T-cell (primary cell): ENCODE data around the gene CCDC33. TPM values are rescaled to one million over a fixed set of nuclear protein-coding genes. Genes with fewer than 3 reads are reported as not detected.
A peak's percentile ranks its signal among the peaks of the same experiment; 100 is the strongest.

Source experiments
- ATAC-seq, 4 experiments: fragments of 200-7000 bp in 3 of 4; fragments of 150-1000 bp in 1 of 4; cut with Tn5 transposase; replicated peaks in 1 of 4; 1 replicate in 3 of 4; 2 replicates in 1 of 4; pipeline ENCODE4 v1.10.0; 2021; ENCODE audit warnings: moderate library complexity in 3 of 4, mild to moderate bottlenecking in 2 of 4, moderate number of reproducible peaks in 1 of 4
- CTCF ChIA-PET, 2 donors: fragments of 300-600 bp; sonication (Branson Sonifier 250); formaldehyde crosslinking; loops; one replicate each; lab custom pipeline; 2022; ENCODE audit warnings: antibody characterized with exemption in 2 of 2; lab: Charles Lee
- POLR2A ChIA-PET, 2 donors: fragments of 300-600 bp; sonication (Branson Sonifier 250); formaldehyde crosslinking; loops; one replicate each; lab custom pipeline; 2022; ENCODE audit warnings: antibody characterized with exemption in 2 of 2; lab: Charles Lee
- DNase-seq, 35 experiments: peaks; one replicate each; pipeline versions ENCODE4 v3.0.0 to v3.0.0-alpha.2; 2013 to 2023
- H3K27ac ChIP-seq: one replicate; pipeline ENCODE4 v1.5.1; 2013; ENCODE audit warnings: low read length
- H3K27me3 ChIP-seq, 2 experiments: replicated peaks in 1 of 2; 1 replicate in 1 of 2; 2 replicates in 1 of 2; pipeline versions ENCODE4 v1.6.1 to v1.7.0; 2013; ENCODE audit warnings: low read length in 1 of 2, mixed read lengths in 1 of 2; ENCODE audit not compliant: control insufficient read depth in 2 of 2, insufficient read depth in 2 of 2; ENCODE audit errors: extremely low read depth in 1 of 2
- H3K36me3 ChIP-seq, 2 donors: 1 replicate in 1 of 2; 2 replicates in 1 of 2; pipeline versions ENCODE4 v1.6.1 to v1.7.0; 2013; ENCODE audit warnings: low read length in 1 of 2; ENCODE audit not compliant: control insufficient read depth in 2 of 2, insufficient read depth in 1 of 2; ENCODE audit errors: extremely low read depth in 1 of 2
- H3K4me1 ChIP-seq, 2 experiments: 1 replicate in 1 of 2; 2 replicates in 1 of 2; pipeline versions ENCODE4 v1.6.1 to v1.7.0; 2013; ENCODE audit warnings: low read length in 2 of 2, mixed read lengths in 1 of 2; ENCODE audit not compliant: insufficient read depth in 2 of 2, control insufficient read depth in 1 of 2; ENCODE audit errors: extremely low read depth in 1 of 2
- H3K4me3 ChIP-seq, 2 donors: 1 replicate in 1 of 2; 2 replicates in 1 of 2; pipeline versions ENCODE4 v1.5.1 to v1.7.0; 2013; ENCODE audit warnings: mild to moderate bottlenecking in 2 of 2, low read length in 1 of 2, moderate library complexity in 1 of 2; ENCODE audit not compliant: control insufficient read depth in 1 of 2; ENCODE audit errors: extremely low read depth in 1 of 2
- H3K9me3 ChIP-seq: 2 replicates; pipeline ENCODE4 v1.7.0; 2013
- H3K27ac Mint-ChIP-seq, 2 donors: one replicate each; pipeline ENCODE4 v1.8.0; 2020 to 2021; ENCODE audit warnings: mild to moderate bottlenecking in 2 of 2, mixed read lengths in 2 of 2
- H3K27me3 Mint-ChIP-seq, 2 donors: one replicate each; pipeline ENCODE4 v1.8.0; 2021 to 2022; ENCODE audit warnings: mixed read lengths in 2 of 2
- H3K36me3 Mint-ChIP-seq: one replicate; pipeline ENCODE4 v1.8.0; 2021; ENCODE audit warnings: mixed read lengths
- H3K4me1 Mint-ChIP-seq, 3 donors: one replicate each; pipeline ENCODE4 v1.8.0; 2020 to 2022; ENCODE audit warnings: mixed read lengths in 3 of 3, mild to moderate bottlenecking in 1 of 3
- H3K4me3 Mint-ChIP-seq, 3 donors: one replicate each; pipeline ENCODE4 v1.8.0; 2020 to 2022; ENCODE audit warnings: mild to moderate bottlenecking in 3 of 3, mixed read lengths in 3 of 3, moderate library complexity in 3 of 3
- H3K9me3 Mint-ChIP-seq, 3 donors: one replicate each; pipeline ENCODE4 v1.8.0; 2020 to 2022; ENCODE audit warnings: mixed read lengths in 3 of 3
- WGBS: methylation state at CpG from one replicate; pipeline ENCODE4 v1.1.5; 2013; ENCODE audit warnings: missing lambda C conversion rate; ENCODE audit not compliant: insufficient coverage; 5-methylcytosine and 5-hydroxymethylcytosine counted together
- total RNA-seq, 35 experiments: library from RNA in 6 of 35; stranded (reverse) in 6 of 35; fragments of 120-200 nt in 1 of 35; gene quantifications; one replicate each; pipeline versions ENCODE4 v1.2.1 to v1.2.4 and lab custom pipeline; 2013 to 2026

Gene CCDC33
- total RNA-seq, 5 donors from 2014 or later (not counting 1 experiment from before 2014, with no cell fraction given), result not detected

DNA sequence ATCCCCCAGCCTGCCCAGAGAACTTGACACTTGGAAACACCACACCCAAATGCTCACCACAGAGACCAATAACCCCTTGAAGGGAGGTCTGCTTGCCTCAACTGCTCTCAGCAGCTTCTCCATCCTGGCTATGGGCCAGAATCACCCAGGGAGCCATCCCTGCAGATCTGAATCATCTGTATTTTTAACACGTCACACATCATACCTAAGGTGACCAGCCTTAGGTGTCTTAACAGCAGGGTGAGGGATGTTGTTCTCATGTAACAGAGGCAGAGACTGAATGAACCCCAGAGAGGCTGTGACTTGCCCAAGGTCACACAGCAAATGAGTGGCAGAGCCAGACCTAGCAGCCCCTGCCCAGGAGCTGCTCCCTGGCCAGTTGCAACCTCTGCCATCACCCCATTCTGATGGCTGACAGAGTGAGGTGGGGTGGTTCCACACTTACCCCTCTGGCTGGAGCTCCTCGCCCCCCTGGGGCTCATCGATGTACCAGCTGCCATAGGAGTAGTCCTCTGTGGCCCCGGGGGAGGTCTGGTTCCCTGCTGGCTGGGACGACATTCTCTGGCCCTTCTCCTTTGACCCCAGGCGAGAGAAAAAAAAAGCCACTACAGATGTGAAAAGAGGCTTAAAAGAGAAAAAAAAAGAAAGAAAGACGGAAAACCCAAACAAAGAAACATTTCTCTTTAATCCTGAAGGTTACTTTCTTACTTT is 34.3 kb upstream of the CCDC33 start:
- POLR2A ChIA-PET, result no interaction called here
- no peak overlapping the region for H3K27ac ChIP-seq
- H3K4me1 ChIP-seq, result peaks cover 0 to 12% of the 10 kb centered on the region in 2 experiments
- H3K4me1 Mint-ChIP-seq, result peaks cover 0 to 2% (median 0%) of the 10 kb centered on the region in 3 donors
- no peak for ATAC-seq
- no peaks in the 10 kb centered on the region for H3K36me3 Mint-ChIP-seq
- CTCF ChIA-PET, result no interaction called here
- peaks cover 0 to 46% of the 10 kb centered on the region in 2 experiments for H3K27me3 ChIP-seq
- no peak for DNase-seq
- H3K36me3 ChIP-seq, result no peaks in the 10 kb centered on the region
- no peaks in the 10 kb centered on the region for H3K9me3 Mint-ChIP-seq
- no peaks in the 10 kb centered on the region for H3K9me3 ChIP-seq
- peaks cover 9 to 13% of the 10 kb centered on the region in 2 donors for H3K27me3 Mint-ChIP-seq
- H3K4me3 Mint-ChIP-seq, result no peak overlapping the region
- 90% methylated on average over 2 of the region's 7 CpGs for WGBS
- H3K27ac Mint-ChIP-seq, result no peak overlapping the region
- H3K4me3 ChIP-seq, result no peak overlapping the region

DNA sequence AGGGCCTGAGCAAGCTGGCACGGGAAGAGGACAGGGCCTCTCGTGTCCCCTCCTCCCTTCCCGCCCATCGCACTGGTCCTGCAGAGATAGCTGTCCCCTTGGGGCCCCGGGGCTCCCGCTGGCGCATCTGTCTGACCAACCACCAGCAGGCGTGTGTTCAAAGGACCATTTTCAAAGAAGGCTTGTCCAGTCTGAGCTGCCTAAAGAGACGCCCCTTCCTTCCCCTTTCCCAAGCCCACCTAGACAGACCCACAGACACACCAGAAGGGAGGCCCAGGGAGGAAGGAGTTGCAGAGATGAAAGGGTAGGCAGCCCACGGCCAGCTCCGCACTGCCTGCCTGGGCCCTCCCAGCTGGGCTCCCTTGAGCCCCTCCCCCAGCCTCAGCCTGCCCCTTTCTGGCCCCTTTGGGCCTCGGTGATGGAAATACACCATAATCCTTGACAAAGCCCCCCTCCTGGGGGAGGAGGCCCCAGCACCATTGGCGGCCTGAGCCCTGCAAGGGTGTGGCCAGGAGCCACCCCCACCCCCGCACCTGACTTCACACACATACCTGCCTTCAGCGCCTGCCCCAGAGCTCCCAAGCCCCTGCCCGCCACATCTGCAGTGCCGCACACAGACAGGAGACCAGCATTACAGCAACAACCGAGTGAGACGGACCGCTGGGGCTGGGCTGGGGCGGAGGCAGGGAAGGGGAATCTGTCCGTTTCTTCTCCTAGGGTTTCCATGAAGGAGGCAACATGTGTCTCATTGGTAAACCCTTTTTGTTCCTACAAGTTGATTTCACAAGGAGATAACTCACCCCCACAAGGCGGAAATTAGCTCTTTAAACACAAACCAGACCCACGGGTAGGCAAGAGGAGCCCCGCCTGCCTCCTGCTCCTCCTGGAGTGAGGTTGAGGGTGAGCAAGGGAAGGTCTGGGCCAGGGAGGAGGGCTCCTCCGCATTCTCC is 33.4 kb upstream of the CCDC33 start, which contains the start of gene STRA6:
Gene STRA6, minus strand, starts transcription at position 336 of the 950 bp plus-strand sequence. CDS start 520 bp downstream, outside the sequence.
- DNase-seq, result no peak
- ChIA-PET POLR2A (interaction anchor here in 1 of 2 donors (0.5 kb wide), 1 partner anchor 1921 kb away, joined by 3 read pairs; no protein-coding TSS in a partner anchor), CTCF (interaction anchor here in 1 of 2 donors (0.5 kb wide), 1 partner anchor 220 kb away, joined by 3 read pairs; no protein-coding TSS in a partner anchor)
- Histone ChIP-seq H3K4me3 (no peak within 1 kb of the TSS), H3K9me3 (no peaks in the 10 kb centered on the region), H3K27ac (no peak within 1 kb of the TSS), H3K27me3 (peaks cover 0 to 50% of the 10 kb centered on the region in 2 experiments), H3K4me1 (peaks cover 0 to 12% of the 10 kb centered on the region in 2 experiments), H3K36me3 (no peaks in the 10 kb centered on the region)
- WGBS, result 55% methylated on average over 10 of the region's 26 CpGs
- peaks cover 9 to 17% of the 10 kb centered on the region in 2 donors for H3K27me3 Mint-ChIP-seq
- H3K4me3 Mint-ChIP-seq, result no peak within 1 kb of the TSS
- no peak within 1 kb of the TSS for H3K27ac Mint-ChIP-seq
- peak in 1 of 4 experiments; percentile 34 for ATAC-seq
- H3K36me3 Mint-ChIP-seq, result no peaks in the 10 kb centered on the region
- H3K9me3 Mint-ChIP-seq, result no peaks in the 10 kb centered on the region
- H3K4me1 Mint-ChIP-seq, result peaks cover 0 to 2% (median 0%) of the 10 kb centered on the region in 3 donors

DNA sequence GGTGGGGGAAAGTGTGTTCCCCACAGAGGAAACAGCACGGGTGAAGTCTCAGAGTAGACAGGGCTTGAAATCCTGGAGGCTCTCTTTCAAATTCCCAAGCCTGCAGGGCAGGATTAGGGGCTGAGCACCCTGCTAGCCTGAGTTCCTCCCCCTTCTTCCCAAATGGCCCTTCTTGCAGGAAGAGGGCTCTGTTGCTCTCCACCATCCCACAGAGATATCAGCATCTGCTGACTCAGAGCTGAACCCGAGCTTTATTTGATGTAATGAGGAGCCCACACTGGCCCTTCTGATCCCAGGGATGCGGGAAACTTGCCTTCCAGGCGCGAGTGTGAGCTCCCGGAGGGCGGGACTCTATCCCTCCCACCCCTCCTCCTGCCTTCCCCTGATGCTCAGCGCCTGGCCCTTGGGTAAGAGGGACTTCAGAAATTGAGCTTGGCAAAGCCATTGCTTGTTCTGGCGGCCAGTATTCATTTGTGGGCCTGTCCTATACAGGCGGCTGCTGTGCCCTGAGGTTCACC is 32.2 kb upstream of the CCDC33 start:
- no peak overlapping the region for H3K27ac Mint-ChIP-seq
- peaks cover 0 to 2% (median 0%) of the 10 kb centered on the region in 3 donors for H3K4me1 Mint-ChIP-seq
- H3K4me1 ChIP-seq, result peaks cover 0 to 12% of the 10 kb centered on the region in 2 experiments
- H3K4me3 Mint-ChIP-seq, result no peak overlapping the region
- ChIA-PET CTCF (no interaction called here), POLR2A (no interaction called here)
- no peak for DNase-seq
- H3K9me3 ChIP-seq, result no peaks in the 10 kb centered on the region
- H3K27ac ChIP-seq, result no peak overlapping the region
- no peaks in the 10 kb centered on the region for H3K36me3 ChIP-seq
- H3K27me3 ChIP-seq, result peaks cover 0 to 60% of the 10 kb centered on the region in 2 experiments
- no peaks in the 10 kb centered on the region for H3K9me3 Mint-ChIP-seq
- H3K27me3 Mint-ChIP-seq, result peaks cover 15 to 25% of the 10 kb centered on the region in 2 donors
- H3K36me3 Mint-ChIP-seq, result no peaks in the 10 kb centered on the region
- H3K4me3 ChIP-seq, result peak overlapping the region in 1 of 2 donors; percentile 18
- no peak for ATAC-seq
- WGBS, result 74% methylated on average over 2 of the region's 10 CpGs

DNA sequence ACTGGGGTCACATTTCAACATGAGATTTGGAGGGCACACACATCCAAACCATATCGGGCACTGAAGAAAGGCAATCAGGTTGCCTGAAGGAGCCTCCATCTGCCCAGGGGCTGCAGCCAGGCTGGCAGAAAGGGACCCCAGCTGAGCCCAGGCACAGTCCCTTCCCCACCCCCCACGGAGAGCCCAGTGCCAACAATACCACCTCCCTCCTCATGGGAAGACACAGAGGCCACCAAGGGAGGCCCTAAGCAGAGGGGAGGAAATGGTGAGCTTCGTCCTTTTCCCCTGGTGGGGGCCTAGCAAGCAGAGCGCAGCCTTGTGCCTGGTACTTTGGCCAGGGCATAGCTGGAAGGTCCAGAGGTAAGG is 30.6 kb upstream of the CCDC33 start:
- ChIA-PET POLR2A (no interaction called here), CTCF (no interaction called here)
- peaks cover 15 to 28% of the 10 kb centered on the region in 2 donors for H3K27me3 Mint-ChIP-seq
- H3K27ac Mint-ChIP-seq, result no peak overlapping the region
- no peak overlapping the region for H3K27ac ChIP-seq
- no peak for DNase-seq
- H3K4me1 Mint-ChIP-seq, result peaks cover 0 to 2% (median 0%) of the 10 kb centered on the region in 3 donors
- H3K4me3 ChIP-seq, result no peak overlapping the region
- ATAC-seq, result no peak
- peaks cover 0 to 12% of the 10 kb centered on the region in 2 experiments for H3K4me1 ChIP-seq
- H3K9me3 Mint-ChIP-seq, result no peaks in the 10 kb centered on the region
- H3K36me3 ChIP-seq, result no peaks in the 10 kb centered on the region
- WGBS, result 89% methylated on average over 3 of the region's 4 CpGs
- no peaks in the 10 kb centered on the region for H3K36me3 Mint-ChIP-seq
- no peaks in the 10 kb centered on the region for H3K9me3 ChIP-seq
- peaks cover 0 to 65% of the 10 kb centered on the region in 2 experiments for H3K27me3 ChIP-seq
- H3K4me3 Mint-ChIP-seq, result no peak overlapping the region

DNA sequence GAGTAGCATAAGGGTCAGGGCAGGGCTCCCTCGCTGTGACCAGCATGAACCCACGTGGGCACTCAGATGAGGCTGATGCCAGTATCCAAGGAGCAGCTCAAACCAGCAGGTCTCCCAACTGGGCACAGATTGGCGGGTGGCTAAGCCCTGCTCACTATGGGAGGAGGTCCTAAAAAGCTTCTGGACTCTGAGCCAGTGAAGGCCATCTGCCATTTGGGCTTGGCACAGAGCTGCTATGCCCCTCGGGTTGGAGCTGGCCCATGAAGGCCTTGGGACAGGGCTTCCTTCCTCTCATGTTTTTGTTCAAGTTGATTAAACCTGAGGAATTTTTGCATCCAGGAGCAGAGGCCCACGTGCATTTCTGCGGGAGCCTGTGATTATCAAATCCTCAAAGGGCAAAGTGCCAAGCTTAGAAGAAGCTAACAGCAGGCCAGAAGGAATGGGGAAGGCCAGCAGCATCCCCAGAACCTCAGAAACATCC is 29.3 kb upstream of the CCDC33 start:
- H3K4me3 Mint-ChIP-seq, result no peak overlapping the region
- no peaks in the 10 kb centered on the region for H3K9me3 Mint-ChIP-seq
- no peak overlapping the region for H3K4me3 ChIP-seq
- CTCF ChIA-PET, result no interaction called here
- peaks cover 11 to 24% of the 10 kb centered on the region in 2 donors for H3K27me3 Mint-ChIP-seq
- no peak for DNase-seq
- peaks cover 0 to 12% of the 10 kb centered on the region in 2 experiments for H3K4me1 ChIP-seq
- H3K4me1 Mint-ChIP-seq, result peaks cover 0 to 2% (median 0%) of the 10 kb centered on the region in 3 donors
- no peaks in the 10 kb centered on the region for H3K9me3 ChIP-seq
- peaks cover 0 to 60% of the 10 kb centered on the region in 2 experiments for H3K27me3 ChIP-seq
- H3K27ac ChIP-seq, result no peak overlapping the region
- 62% methylated on average over 5 of the region's 6 CpGs for WGBS
- POLR2A ChIA-PET, result no interaction called here
- no peak for ATAC-seq
- no peak overlapping the region for H3K27ac Mint-ChIP-seq
- H3K36me3 ChIP-seq, result no peaks in the 10 kb centered on the region
- H3K36me3 Mint-ChIP-seq, result no peaks in the 10 kb centered on the region
